T-cell (primary cell): ENCODE measurements around the gene PHYHIPL. TPM values are rescaled to one million over a fixed set of nuclear protein-coding genes. Genes with fewer than 3 reads are reported as not detected.
"Not testable (repeated sequence)": the region's sequence is repeated elsewhere in the genome, so short reads cannot be mapped to it uniquely, and the experiment has no call there.

Experiments used
- ATAC-seq, 4 experiments: fragments of 200-7000 bp in 3 of 4; fragments of 150-1000 bp in 1 of 4; cut with Tn5 transposase; replicated peaks in 1 of 4; 1 replicate in 3 of 4; 2 replicates in 1 of 4; pipeline ENCODE4 v1.10.0; 2021; ENCODE audit warnings: moderate library complexity in 3 of 4, mild to moderate bottlenecking in 2 of 4, moderate number of reproducible peaks in 1 of 4
- CTCF ChIA-PET, 2 donors: fragments of 300-600 bp; sonication (Branson Sonifier 250); formaldehyde crosslinking; loops; one replicate each; lab custom pipeline; 2022; ENCODE audit warnings: antibody characterized with exemption in 2 of 2; lab: Charles Lee
- POLR2A ChIA-PET, 2 donors: fragments of 300-600 bp; sonication (Branson Sonifier 250); formaldehyde crosslinking; loops; one replicate each; lab custom pipeline; 2022; ENCODE audit warnings: antibody characterized with exemption in 2 of 2; lab: Charles Lee
- DNase-seq, 35 experiments: peaks; one replicate each; pipeline versions ENCODE4 v3.0.0 to v3.0.0-alpha.2; 2013 to 2023
- H3K27ac ChIP-seq: one replicate; pipeline ENCODE4 v1.5.1; 2013; ENCODE audit warnings: low read length
- H3K27me3 ChIP-seq, 2 experiments: replicated peaks in 1 of 2; 1 replicate in 1 of 2; 2 replicates in 1 of 2; pipeline versions ENCODE4 v1.6.1 to v1.7.0; 2013; ENCODE audit warnings: low read length in 1 of 2, mixed read lengths in 1 of 2; ENCODE audit not compliant: control insufficient read depth in 2 of 2, insufficient read depth in 2 of 2; ENCODE audit errors: extremely low read depth in 1 of 2
- H3K36me3 ChIP-seq, 2 donors: 1 replicate in 1 of 2; 2 replicates in 1 of 2; pipeline versions ENCODE4 v1.6.1 to v1.7.0; 2013; ENCODE audit warnings: low read length in 1 of 2; ENCODE audit not compliant: control insufficient read depth in 2 of 2, insufficient read depth in 1 of 2; ENCODE audit errors: extremely low read depth in 1 of 2
- H3K4me1 ChIP-seq, 2 experiments: 1 replicate in 1 of 2; 2 replicates in 1 of 2; pipeline versions ENCODE4 v1.6.1 to v1.7.0; 2013; ENCODE audit warnings: low read length in 2 of 2, mixed read lengths in 1 of 2; ENCODE audit not compliant: insufficient read depth in 2 of 2, control insufficient read depth in 1 of 2; ENCODE audit errors: extremely low read depth in 1 of 2
- H3K4me3 ChIP-seq, 2 donors: 1 replicate in 1 of 2; 2 replicates in 1 of 2; pipeline versions ENCODE4 v1.5.1 to v1.7.0; 2013; ENCODE audit warnings: mild to moderate bottlenecking in 2 of 2, low read length in 1 of 2, moderate library complexity in 1 of 2; ENCODE audit not compliant: control insufficient read depth in 1 of 2; ENCODE audit errors: extremely low read depth in 1 of 2
- H3K9me3 ChIP-seq: 2 replicates; pipeline ENCODE4 v1.7.0; 2013
- H3K27ac Mint-ChIP-seq, 2 donors: one replicate each; pipeline ENCODE4 v1.8.0; 2020 to 2021; ENCODE audit warnings: mild to moderate bottlenecking in 2 of 2, mixed read lengths in 2 of 2
- H3K27me3 Mint-ChIP-seq, 2 donors: one replicate each; pipeline ENCODE4 v1.8.0; 2021 to 2022; ENCODE audit warnings: mixed read lengths in 2 of 2
- H3K36me3 Mint-ChIP-seq: one replicate; pipeline ENCODE4 v1.8.0; 2021; ENCODE audit warnings: mixed read lengths
- H3K4me1 Mint-ChIP-seq, 3 donors: one replicate each; pipeline ENCODE4 v1.8.0; 2020 to 2022; ENCODE audit warnings: mixed read lengths in 3 of 3, mild to moderate bottlenecking in 1 of 3
- H3K4me3 Mint-ChIP-seq, 3 donors: one replicate each; pipeline ENCODE4 v1.8.0; 2020 to 2022; ENCODE audit warnings: mild to moderate bottlenecking in 3 of 3, mixed read lengths in 3 of 3, moderate library complexity in 3 of 3
- H3K9me3 Mint-ChIP-seq, 3 donors: one replicate each; pipeline ENCODE4 v1.8.0; 2020 to 2022; ENCODE audit warnings: mixed read lengths in 3 of 3
- WGBS: methylation state at CpG from one replicate; pipeline ENCODE4 v1.1.5; 2013; ENCODE audit warnings: missing lambda C conversion rate; ENCODE audit not compliant: insufficient coverage; 5-methylcytosine and 5-hydroxymethylcytosine counted together
- total RNA-seq, 35 experiments: library from RNA in 6 of 35; stranded (reverse) in 6 of 35; fragments of 120-200 nt in 1 of 35; gene quantifications; one replicate each; pipeline versions ENCODE4 v1.2.1 to v1.2.4 and lab custom pipeline; 2013 to 2026

The PHYHIPL gene
- total RNA-seq, 5 donors from 2014 or later (not counting 1 experiment from before 2014, with no cell fraction given) = not detected

DNA sequence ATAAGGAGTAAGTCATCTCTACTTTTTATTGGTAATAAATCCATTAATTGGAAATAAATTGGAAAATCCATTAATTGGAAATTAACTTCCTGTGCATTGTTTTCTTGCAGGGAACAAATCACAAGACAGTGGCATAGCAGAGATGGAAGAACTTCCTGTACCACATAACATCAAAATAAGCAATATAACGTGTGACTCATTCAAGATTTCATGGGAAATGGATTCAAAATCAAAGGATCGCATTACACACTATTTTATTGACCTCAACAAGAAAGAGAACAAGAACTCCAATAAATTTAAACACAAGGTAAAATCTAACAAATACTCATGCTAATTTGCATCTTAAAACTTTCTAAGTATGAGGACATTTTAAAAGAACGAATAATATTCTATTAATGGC, 57.8 kb downstream of the PHYHIPL start:
- peaks cover 0 to 4% (median 0%) of the 10 kb centered on the region in 3 donors for H3K9me3 Mint-ChIP-seq
- no peaks in the 10 kb centered on the region for H3K4me1 Mint-ChIP-seq
- no peak for DNase-seq
- no peaks in the 10 kb centered on the region for H3K36me3 Mint-ChIP-seq
- no peak for ATAC-seq
- H3K4me3 Mint-ChIP-seq = no peak overlapping the region
- H3K4me1 ChIP-seq = no peaks in the 10 kb centered on the region
- H3K36me3 ChIP-seq = no peaks in the 10 kb centered on the region
- WGBS = no CpG with 5 or more reads among the region's 3 CpGs
- H3K27ac Mint-ChIP-seq = no peak overlapping the region
- H3K27ac ChIP-seq = no peak overlapping the region
- no peaks in the 10 kb centered on the region for H3K27me3 ChIP-seq
- ChIA-PET POLR2A (no interaction called here), CTCF (no interaction called here)
- H3K4me3 ChIP-seq = no peak overlapping the region
- no peaks in the 10 kb centered on the region for H3K9me3 ChIP-seq
- no peaks in the 10 kb centered on the region for H3K27me3 Mint-ChIP-seq

GRCh38 chr10:59234816-59235429, 58.5 kb downstream of the PHYHIPL start:
- ChIA-PET POLR2A (no interaction called here), CTCF (no interaction called here)

DNA sequence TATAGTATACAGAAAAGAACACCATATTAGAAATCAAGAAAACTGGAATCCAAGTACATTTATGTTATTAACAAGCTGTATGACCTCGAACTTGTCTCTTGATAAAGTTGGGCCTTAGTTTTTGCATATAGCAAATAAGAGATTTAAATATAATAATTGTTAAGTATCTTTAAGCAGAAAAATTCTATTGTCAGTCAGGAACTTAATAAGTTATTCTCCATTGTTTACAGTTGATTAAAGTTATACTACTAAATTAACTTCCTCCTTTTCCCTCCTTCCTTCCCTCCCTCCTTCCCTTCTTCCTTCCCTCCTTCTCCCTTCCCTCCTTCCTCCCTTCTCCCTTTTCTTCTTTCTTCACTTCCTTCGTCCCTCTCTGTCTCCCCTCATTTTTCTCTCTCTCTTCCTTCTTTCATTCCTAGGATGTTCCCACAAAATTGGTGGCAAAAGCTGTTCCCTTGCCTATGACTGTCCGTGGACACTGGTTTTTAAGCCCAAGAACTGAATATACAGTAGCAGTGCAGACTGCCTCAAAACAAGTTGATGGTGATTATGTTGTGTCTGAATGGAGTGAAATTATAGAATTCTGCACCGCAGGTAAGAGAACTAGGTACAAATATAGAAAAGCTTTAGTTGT, 59.7 kb downstream of the PHYHIPL start:
- no peak overlapping the region for H3K4me3 ChIP-seq
- Mint-ChIP-seq H3K4me1 (no peaks in the 10 kb centered on the region), H3K4me3 (no peak overlapping the region), H3K9me3 (peaks cover 0 to 4% (median 0%) of the 10 kb centered on the region in 3 donors), H3K27me3 (peaks cover 0 to under 1% of the 10 kb centered on the region in 2 donors), H3K27ac (no peak overlapping the region), H3K36me3 (no peaks in the 10 kb centered on the region)
- WGBS = 47% methylated on average over 1 of the region's 4 CpGs
- no peaks in the 10 kb centered on the region for H3K36me3 ChIP-seq
- H3K4me1 ChIP-seq = no peaks in the 10 kb centered on the region
- H3K27ac ChIP-seq = no peak overlapping the region
- POLR2A ChIA-PET = no interaction called here
- DNase-seq (no peak), ATAC-seq (no peak)
- H3K27me3 ChIP-seq = no peaks in the 10 kb centered on the region
- CTCF ChIA-PET = no interaction called here
- H3K9me3 ChIP-seq = no peaks in the 10 kb centered on the region

More at GRCh38 chr10:59234816-59235429, 58.5 kb downstream of the PHYHIPL start:
- Histone ChIP-seq H3K4me1 (no peaks in the 10 kb centered on the region), H3K9me3 (no peaks in the 10 kb centered on the region), H3K36me3 (no peaks in the 10 kb centered on the region), H3K27me3 (no peaks in the 10 kb centered on the region), H3K27ac (no peak overlapping the region), H3K4me3 (no peak overlapping the region)
- no peak overlapping the region for H3K4me3 Mint-ChIP-seq
- peaks cover 0 to 4% (median 0%) of the 10 kb centered on the region in 3 donors for H3K9me3 Mint-ChIP-seq
- ATAC-seq (no peak), DNase-seq (no peak)
- no peaks in the 10 kb centered on the region for H3K4me1 Mint-ChIP-seq
- H3K27me3 Mint-ChIP-seq = no peaks in the 10 kb centered on the region
- H3K27ac Mint-ChIP-seq = no peak overlapping the region
- no peaks in the 10 kb centered on the region for H3K36me3 Mint-ChIP-seq

- no peak overlapping the region for H3K4me3 Mint-ChIP-seq
- H3K27ac Mint-ChIP-seq = no peak overlapping the region
- no peaks in the 10 kb centered on the region for H3K36me3 Mint-ChIP-seq
- ATAC-seq (no peak), DNase-seq (no peak)
- H3K4me3 ChIP-seq = no peak overlapping the region
- H3K36me3 ChIP-seq = no peaks in the 10 kb centered on the region
- POLR2A ChIA-PET = no interaction called here
- H3K27me3 ChIP-seq = no peaks in the 10 kb centered on the region
- H3K4me1 Mint-ChIP-seq = no peaks in the 10 kb centered on the region
- no peaks in the 10 kb centered on the region for H3K4me1 ChIP-seq
- peaks cover 0 to 4% (median 0%) of the 10 kb centered on the region in 3 donors for H3K9me3 Mint-ChIP-seq
- H3K9me3 ChIP-seq = no peaks in the 10 kb centered on the region
- H3K27ac ChIP-seq = no peak overlapping the region
- CTCF ChIA-PET = no interaction called here
- H3K27me3 Mint-ChIP-seq = peaks cover 2 to 3% of the 10 kb centered on the region in 2 donors
These were observed 61.3 kb downstream of the PHYHIPL start for GRCh38 chr10:59237775-59238174.

DNA sequence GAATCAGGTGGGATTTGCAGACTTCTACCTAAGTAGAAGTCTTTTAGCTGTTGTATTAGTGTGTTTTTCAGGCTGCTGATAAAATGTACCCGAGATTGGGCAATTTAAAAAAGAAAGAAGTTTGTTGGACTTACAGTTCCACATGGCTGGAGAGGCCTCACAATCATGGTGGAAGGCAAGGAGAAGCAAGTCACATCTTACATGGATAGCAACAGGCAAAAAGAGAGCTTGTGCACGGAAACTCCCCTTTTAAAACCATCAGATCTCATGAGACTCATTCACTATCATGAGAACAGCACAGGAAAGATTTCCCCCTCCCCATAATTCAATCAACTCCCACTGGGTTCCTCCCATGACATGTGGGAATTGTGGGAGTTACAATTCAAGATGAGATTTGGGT, 62.7 kb downstream of the PHYHIPL start:
- CTCF ChIA-PET, ATAC-seq, H3K4me3 Mint-ChIP-seq, H3K27me3 ChIP-seq, H3K4me3 ChIP-seq, H3K9me3 ChIP-seq, H3K27me3 Mint-ChIP-seq, H3K36me3 Mint-ChIP-seq, H3K4me1 ChIP-seq, H3K27ac Mint-ChIP-seq, H3K36me3 ChIP-seq, DNase-seq, H3K4me1 Mint-ChIP-seq, H3K9me3 Mint-ChIP-seq, H3K27ac ChIP-seq, POLR2A ChIA-PET: not testable (repeated sequence)
- WGBS = 60% methylated on average over 1 of the region's 2 CpGs

DNA sequence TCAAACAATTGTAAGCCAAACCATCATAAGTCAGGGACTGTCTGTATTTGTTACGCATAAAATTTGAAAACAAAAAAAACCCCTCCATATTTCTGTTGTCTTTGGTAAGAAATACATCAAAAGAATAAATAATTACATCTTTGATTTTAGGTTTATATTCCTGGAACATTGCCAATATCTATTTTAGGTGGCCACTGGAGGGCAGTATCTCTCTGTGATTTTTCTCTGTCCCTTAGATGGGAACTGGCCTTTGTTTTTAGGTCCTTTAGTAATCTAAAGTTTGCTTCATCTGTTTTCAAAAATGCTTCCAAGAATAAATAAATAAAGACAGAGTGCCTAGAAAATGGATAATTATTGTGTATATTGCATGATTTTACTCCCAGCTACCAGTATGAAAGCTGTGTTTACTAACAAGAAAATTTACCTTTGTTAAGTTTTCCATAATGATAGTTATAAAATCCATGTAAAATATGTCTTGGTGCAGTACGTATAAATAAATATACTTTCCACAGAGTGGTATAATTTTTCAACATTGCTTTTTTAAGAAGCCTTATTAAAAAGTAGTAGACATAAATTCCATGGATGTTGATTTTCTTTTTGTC, 64.2 kb downstream of the PHYHIPL start:
- no peak overlapping the region for H3K4me3 Mint-ChIP-seq
- POLR2A ChIA-PET = no interaction called here
- Histone ChIP-seq H3K27me3 (no peaks in the 10 kb centered on the region), H3K36me3 (no peaks in the 10 kb centered on the region), H3K4me3 (no peak overlapping the region), H3K4me1 (no peaks in the 10 kb centered on the region), H3K9me3 (no peaks in the 10 kb centered on the region), H3K27ac (no peak overlapping the region)
- CTCF ChIA-PET = no interaction called here
- no CpG with 5 or more reads among the region's 2 CpGs for WGBS
- H3K27me3 Mint-ChIP-seq = peaks cover 2 to 3% of the 10 kb centered on the region in 2 donors
- DNase-seq (peak in 1 of 35 experiments; percentile 3), ATAC-seq (no peak)
- H3K4me1 Mint-ChIP-seq = no peaks in the 10 kb centered on the region
- no peak overlapping the region for H3K27ac Mint-ChIP-seq
- peaks cover 0 to 4% (median 0%) of the 10 kb centered on the region in 3 donors for H3K9me3 Mint-ChIP-seq
- no peaks in the 10 kb centered on the region for H3K36me3 Mint-ChIP-seq
